ENCODE results near the gene OR7A10.
"Not testable (repeated sequence)": the region's sequence is repeated elsewhere in the genome, so short reads cannot be mapped to it uniquely, and the experiment has no call there.

The OR7A10 gene

GRCh38 chr19:14792250-14792649 lies 56.5 kb downstream of the OR7A10 start:
- DNase-seq = not testable (repeated sequence)

Data from cerebellar nuclear complex (tissue), 1 donor.